Measurements from ENCODE around the gene CTCFL. TPM values are rescaled to one million over a fixed set of nuclear protein-coding genes. Genes with fewer than 3 reads are reported as not detected.
"Not testable (repeated sequence)": the region's sequence is repeated elsewhere in the genome, so short reads cannot be mapped to it uniquely, and the experiment has no call there.

The CTCFL gene
- total RNA-seq, 1 donor from 2014 or later = not detected

- DNase-seq = no peak
These were observed 44.3 kb downstream of the CTCFL start for GRCh38 chr20:57480444-57481160.

- no peak for DNase-seq
These were observed 45.7 kb downstream of the CTCFL start for GRCh38 chr20:57479196-57479595.

DNA sequence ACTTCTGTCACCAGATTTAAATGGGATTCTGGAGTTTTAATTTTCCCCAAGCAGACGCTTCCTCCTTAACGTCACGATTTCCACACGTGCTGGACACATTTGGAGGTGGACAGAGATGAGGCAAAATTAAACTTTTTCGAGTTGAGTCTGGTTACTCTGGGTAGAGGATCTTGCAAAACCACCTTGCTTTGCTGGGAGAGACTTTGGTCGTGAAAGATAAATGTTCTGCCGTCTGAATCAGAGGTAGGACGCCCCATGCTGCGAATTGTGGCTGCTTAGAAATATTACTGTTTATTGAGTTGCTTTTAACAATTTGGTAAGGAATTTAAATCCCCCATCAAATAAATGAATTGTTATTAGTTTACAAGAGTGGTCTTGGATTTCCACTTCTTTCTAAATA, 46.8 kb downstream of the CTCFL start:
- DNase-seq = no peak

DNA sequence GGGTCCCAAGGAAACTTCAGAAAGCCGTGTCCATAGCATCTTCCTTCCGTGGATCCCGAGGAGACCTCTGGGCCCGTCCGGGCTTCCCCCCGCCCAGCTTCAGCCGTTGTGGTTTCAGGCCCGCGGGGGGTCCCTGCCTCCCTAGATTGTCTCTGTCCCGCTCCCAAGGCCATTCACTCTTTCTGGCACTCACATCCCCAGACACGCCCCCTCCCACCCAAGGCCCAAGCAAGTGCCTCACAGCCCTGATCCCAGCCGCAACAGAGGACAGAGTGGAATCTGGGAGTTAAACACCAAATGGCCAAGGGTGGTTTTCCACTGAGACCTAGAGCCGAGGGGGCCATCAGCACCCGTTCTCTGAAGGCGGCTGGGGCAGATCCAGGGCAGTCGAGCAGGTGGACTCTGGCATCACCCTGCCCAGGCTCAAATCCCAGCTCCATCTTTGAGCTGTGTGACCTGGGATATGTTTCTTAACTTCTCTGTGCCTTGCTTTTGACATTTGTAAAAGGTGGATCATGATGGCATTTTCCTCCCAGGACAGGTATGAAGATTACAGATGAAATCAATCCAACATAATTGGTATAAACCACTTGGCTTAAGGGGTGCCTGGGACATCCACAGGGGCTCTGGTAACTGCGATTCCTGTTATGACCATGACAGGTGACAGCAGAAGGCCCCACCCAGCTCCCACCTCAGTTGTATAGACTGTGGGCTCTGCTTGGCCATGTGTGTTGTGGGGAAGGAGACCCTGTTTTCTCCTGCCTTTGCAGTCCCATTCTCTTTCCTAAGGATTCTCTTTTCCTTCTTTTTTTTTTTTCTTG, 48.1 kb downstream of the CTCFL start:
- no peak for DNase-seq

GRCh38 chr20:57476084-57476526, 48.8 kb downstream of the CTCFL start:
- peak; percentile 93 for DNase-seq

DNA sequence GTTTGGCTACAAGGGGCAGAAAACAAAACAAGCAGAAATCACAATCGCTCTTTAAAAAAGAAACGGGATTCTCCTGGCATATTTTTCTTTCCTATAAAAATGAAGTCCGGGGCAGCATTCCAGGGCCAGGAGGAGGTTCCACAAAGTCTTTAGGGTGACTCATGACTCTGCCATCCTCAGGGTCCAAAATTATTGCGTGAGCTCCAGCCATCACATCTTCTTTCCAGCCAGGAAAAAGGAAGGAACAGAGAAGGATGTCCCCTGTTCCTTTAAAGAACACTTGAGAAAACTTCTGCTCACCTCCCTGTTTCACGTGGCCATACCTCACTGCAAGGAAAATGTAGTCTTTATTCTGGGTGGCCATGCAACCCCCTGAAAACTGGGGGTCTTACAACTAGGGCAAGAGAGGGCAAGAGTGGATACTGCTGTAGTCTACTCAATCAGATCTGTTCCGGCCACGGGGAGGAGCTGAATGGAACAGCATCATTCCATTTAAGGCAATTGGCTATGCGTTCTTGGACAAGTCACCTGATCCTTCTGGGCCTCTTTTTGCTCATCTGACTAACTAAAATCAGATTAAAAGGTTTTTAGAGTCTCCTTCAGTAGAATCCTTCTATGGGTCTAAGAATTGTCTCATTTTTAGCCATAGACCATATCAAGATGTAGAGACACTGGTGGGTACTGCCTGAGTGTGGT, 49.4 kb downstream of the CTCFL start:
- peak; percentile 15 for DNase-seq

GRCh38 chr20:57474816-57475215, 50.1 kb downstream of the CTCFL start:
- DNase-seq = no peak

GRCh38 chr20:57474205-57474604, 50.7 kb downstream of the CTCFL start:
- no peak for DNase-seq

- peak; percentile 63 for DNase-seq
These were observed 51.5 kb downstream of the CTCFL start for GRCh38 chr20:57473246-57474048.

DNA sequence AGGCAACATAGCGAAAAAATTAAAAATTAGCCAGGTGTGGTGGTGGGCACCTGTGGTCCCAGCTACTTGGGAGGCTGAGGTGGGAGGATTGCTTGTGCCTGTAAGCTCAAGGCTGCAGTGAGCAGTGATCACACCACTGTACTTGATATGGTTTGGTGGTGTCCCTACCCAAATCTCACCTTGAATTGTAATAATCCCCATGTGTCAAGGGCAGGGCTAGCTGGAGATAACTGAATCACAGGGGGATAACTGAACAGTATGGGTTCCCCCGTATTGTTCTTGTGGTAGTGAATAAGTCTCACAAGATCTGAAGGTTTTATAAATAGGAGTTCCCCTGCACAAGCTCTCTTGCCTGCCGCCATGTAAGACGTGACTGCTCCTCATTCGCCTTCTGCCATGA, 52.5 kb downstream of the CTCFL start:
- not testable (repeated sequence) for DNase-seq

GRCh38 chr20:57471496-57472372, 53.2 kb downstream of the CTCFL start:
- no peak for DNase-seq

- no peak for DNase-seq
These were observed 54.1 kb downstream of the CTCFL start for GRCh38 chr20:57470666-57471495.

DNA sequence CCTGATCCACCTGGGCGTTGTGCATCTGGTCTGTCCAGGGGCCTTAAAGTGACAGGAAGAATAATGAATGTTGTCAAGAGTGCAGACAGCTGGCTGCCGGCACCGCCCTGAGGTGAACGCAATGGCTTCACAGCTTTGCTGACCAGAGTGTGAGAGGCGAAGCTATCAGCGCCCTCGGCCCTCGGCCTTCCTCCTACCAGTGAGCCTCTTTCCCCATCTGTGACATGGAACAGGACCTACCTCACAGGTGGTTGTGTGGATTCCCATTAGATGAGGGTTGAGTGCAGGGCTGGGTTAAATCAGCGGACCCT, 54.8 kb downstream of the CTCFL start:
- no peak for DNase-seq

DNA sequence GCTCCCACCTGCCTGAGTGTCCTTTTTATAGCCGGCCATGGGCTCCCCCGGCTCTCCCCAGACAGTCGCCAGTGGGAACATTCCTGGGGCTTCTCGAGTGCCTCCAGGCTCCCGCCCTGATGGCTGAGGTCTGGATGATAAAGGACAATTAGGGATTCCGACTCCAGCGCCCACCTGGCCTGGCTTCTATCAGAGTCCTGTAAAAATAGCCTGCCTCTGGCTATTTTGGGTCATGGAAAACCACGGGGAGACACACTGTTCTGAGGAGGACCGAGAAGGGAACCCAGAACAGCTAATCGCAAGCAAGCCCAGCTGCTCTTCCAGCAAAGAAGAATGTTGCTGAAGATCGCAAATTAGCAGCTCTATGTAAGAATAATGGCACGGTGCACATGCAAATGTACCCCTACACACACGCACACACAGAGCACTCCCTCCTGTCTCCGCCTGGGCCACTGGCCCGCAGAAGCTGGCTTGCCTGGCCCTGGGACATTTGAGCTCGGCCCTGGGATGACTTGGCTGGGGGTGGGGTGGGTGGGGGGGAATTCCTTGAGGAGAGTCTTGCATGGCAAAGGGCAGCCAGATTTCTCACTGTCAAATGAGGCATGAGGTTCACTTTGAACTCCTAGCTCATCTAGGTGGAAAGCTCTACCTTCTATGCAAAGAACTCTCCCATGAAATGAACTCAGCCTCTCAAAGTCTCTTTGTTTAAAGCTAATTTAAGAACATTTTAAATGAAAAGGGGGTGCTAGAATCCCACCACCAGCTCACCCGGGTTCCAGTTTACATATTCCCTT, 55.3 kb downstream of the CTCFL start:
- no peak for DNase-seq

DNA sequence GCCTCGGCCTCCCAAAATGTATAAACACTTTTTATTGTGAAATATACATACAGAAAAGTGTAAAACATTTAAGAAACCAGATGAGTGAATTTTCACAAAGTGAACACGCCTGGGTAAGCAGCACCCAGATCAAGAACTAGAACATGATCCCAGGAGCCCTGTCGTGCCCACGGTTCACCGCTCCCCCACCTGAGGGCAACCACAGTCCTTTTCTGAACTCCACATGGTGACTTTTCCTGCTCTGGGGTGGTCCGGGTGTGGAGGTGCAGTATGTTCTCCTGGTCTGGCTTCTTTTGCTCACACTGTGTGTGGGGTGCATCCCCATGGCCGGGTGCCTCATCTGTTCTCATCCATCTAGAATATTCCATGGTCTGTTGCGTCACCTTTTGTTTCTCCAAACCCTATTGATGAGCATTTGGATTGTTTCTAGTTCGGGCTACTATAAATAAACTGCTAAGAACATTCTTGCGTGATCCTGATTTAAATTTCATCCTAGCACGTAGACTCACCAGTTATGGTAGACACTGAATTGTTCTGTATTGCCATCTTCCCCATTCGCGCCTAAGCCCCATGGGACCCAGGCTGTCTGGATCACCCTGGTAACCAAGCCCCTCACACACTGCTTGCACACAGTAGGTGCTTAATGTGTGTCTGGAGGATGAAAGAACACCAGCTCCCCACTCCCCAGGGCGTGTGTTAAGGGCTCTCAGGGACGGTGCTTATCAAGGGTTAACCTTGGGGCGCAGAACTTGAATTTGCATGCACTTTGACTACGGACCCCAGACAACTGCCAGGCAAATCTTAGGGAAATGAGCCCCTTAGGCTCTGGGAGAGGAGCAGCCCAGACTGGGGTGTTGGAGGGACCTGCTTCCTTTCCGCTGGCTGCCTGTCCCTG, 56.2 kb downstream of the CTCFL start:
- no peak for DNase-seq

DNA sequence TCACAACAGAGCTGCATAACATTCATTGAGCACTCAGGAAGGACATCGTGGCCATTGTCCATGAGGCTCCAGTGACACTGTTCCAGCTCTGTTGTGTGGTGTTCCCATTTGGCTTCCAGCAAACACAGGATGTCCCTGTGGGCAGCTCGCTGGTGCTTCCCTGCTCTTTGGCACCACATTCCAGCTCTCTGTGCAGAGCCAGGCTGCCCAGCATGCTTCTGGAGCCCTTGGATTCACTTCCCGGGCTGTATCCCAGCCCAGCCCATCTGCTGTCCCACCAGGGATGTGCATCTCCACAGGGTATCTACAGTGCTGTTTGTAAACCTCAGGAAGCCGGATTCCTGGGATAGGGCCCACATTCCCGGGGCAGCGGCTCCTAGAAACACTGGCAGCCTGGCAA, 57.2 kb downstream of the CTCFL start:
- no peak for DNase-seq

- no peak for DNase-seq
These were observed 59.0 kb downstream of the CTCFL start for GRCh38 chr20:57465943-57466342.

DNA sequence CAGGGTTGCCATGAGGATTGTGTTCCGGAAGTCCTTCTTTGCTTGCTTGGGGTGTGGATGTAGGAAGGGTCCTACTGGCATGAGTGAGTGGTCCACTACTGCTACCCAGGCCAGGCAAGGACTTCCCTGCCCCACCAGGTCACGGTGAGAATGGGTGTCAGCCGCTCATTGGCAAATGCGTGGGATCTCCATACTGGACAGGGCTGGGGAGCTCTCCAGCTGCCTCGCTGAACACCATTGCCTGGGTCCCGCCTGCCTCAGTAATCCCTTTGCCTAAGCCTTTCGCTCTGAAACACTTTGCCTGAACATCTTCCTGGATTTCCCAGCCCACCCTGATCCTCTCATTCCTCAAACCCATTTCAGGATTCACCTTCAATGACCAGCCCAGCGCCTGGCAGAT, 59.5 kb downstream of the CTCFL start:
- no peak for DNase-seq

Measured in dermis blood vessel endothelial cell (primary cell).